Astrocyte (in vitro differentiated cells and primary cell): ENCODE data around the gene SAMD9L. TPM values are rescaled to one million over a fixed set of nuclear protein-coding genes. Genes with fewer than 3 reads are reported as not detected.
"Not testable (repeated sequence)": the region's sequence is repeated elsewhere in the genome, so short reads cannot be mapped to it uniquely, and the experiment has no call there.

ENCODE experiments used
- DNase-seq: peaks from one replicate; pipeline ENCODE4 v3.0.0-alpha.2; 2010; ENCODE audit warnings: low read depth
- FAIRE-seq: peaks from 2 replicates; lab custom pipeline; 2011; peaks lifted over from hg19 to GRCh38; lab: Jason Lieb, UNC
- H2AFZ ChIP-seq: 2 replicates; pipeline ENCODE4 v1.6.0; 2012; ENCODE audit warnings: low read depth, low read length, inconsistent platforms
- H3K27ac ChIP-seq: 2 replicates; pipeline ENCODE4 v1.5.1; 2011; ENCODE audit warnings: low read depth, low read length, inconsistent platforms
- H3K27me3 ChIP-seq: 2 replicates; pipeline ENCODE4 v1.6.0; 2011; ENCODE audit warnings: low read length, inconsistent platforms; ENCODE audit not compliant: insufficient read depth
- H3K36me3 ChIP-seq: 2 replicates; pipeline ENCODE4 v1.5.1; 2011; ENCODE audit warnings: low read length, inconsistent platforms; ENCODE audit not compliant: insufficient read depth
- H3K4me1 ChIP-seq: 2 replicates; pipeline ENCODE4 v1.5.1; 2011; ENCODE audit warnings: low read length, inconsistent platforms; ENCODE audit not compliant: insufficient read depth
- H3K4me2 ChIP-seq: 2 replicates; pipeline ENCODE4 v1.6.0; 2012; ENCODE audit warnings: low read length, inconsistent platforms
- H3K4me3 ChIP-seq: 2 replicates; pipeline ENCODE4 v1.5.1; 2011; ENCODE audit warnings: low read depth, mild to moderate bottlenecking, low read length, inconsistent platforms; ENCODE audit not compliant: insufficient read depth
- H3K79me2 ChIP-seq: 2 replicates; pipeline ENCODE4 v1.6.0; 2012; ENCODE audit warnings: mild to moderate bottlenecking, low read length, inconsistent platforms; ENCODE audit not compliant: insufficient read depth
- H3K9ac ChIP-seq: 2 replicates; pipeline ENCODE4 v1.6.0; 2012; ENCODE audit warnings: mild to moderate bottlenecking, low read length, inconsistent platforms
- H3K9me3 ChIP-seq: 2 replicates; pipeline ENCODE4 v1.5.1; 2012; ENCODE audit warnings: low read depth, mild to moderate bottlenecking, low read length, inconsistent platforms; ENCODE audit not compliant: insufficient read depth
- H4K20me1 ChIP-seq: 2 replicates; pipeline ENCODE4 v1.6.0; 2012; ENCODE audit warnings: low read length, inconsistent platforms; ENCODE audit not compliant: insufficient read depth
- H3K27ac Mint-ChIP-seq: one replicate; pipeline ENCODE4 v1.8.0; 2021; ENCODE audit warnings: mild to moderate bottlenecking, mixed read lengths; ENCODE audit not compliant: unreplicated experiment
- H3K27me3 Mint-ChIP-seq: one replicate; pipeline ENCODE4 v1.8.0; 2021; ENCODE audit warnings: low read depth, mixed read lengths; ENCODE audit not compliant: unreplicated experiment
- H3K36me3 Mint-ChIP-seq: one replicate; pipeline ENCODE4 v1.8.0; 2021; ENCODE audit warnings: low read depth, mixed read lengths; ENCODE audit not compliant: unreplicated experiment
- H3K4me1 Mint-ChIP-seq: one replicate; pipeline ENCODE4 v1.8.0; 2021; ENCODE audit warnings: low read depth, mixed read lengths; ENCODE audit not compliant: unreplicated experiment
- H3K4me3 Mint-ChIP-seq: one replicate; pipeline ENCODE4 v1.8.0; 2021; ENCODE audit warnings: mild to moderate bottlenecking, moderate library complexity, mixed read lengths; ENCODE audit not compliant: unreplicated experiment
- H3K9me3 Mint-ChIP-seq: one replicate; pipeline ENCODE4 v1.8.0; 2021; ENCODE audit warnings: mild to moderate bottlenecking, mixed read lengths; ENCODE audit not compliant: unreplicated experiment
- EZH2 ChIP-seq: IDR thresholded peaks from 2 replicates; pipeline ENCODE4 v1.6.1; 2012; ENCODE audit warnings: mild to moderate bottlenecking, low read length, inconsistent platforms; ENCODE audit not compliant: insufficient read depth
- total RNA-seq: library from RNA; stranded (reverse); gene quantifications from 2 replicates; pipeline ENCODE4 v1.2.1, GENCODE V29; 2021
- TF ChIP-seq, protein P1 (sequence below): IDR thresholded peaks from 2 replicates; pipeline ENCODE4 v1.5.1; 2011; ENCODE audit warnings: low read depth, mild to moderate bottlenecking, inconsistent platforms, low read length, moderate library complexity; ENCODE audit not compliant: insufficient read depth

The SAMD9L gene
- total RNA-seq, 1 donor from 2014 or later: 45.2 TPM

DNA sequence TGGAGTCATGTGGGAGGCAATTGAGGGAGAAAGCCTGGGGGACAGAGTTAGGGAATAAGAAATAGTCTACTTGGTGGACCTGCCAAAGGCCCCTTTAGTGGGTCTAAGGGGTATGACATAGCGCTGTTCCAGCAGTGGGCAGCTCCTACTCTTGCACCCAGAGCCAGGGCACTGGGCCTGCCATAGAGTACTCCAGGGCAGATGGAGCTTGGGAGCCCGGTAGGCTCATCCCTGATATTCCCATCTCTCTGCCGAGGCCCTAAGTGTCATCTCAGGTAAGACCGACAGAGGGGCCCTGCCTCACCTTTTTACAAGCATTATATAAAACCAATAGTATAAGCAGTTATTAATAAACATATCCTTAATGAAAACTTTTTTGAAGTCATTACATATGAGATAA, 9.6 kb downstream of the SAMD9L start:
- no peaks in the 10 kb centered on the region for H4K20me1 ChIP-seq
- H2AFZ ChIP-seq: no peak overlapping the region
- H3K79me2 ChIP-seq: no peaks in the 10 kb centered on the region
- Mint-ChIP-seq H3K4me3 (no peak overlapping the region), H3K9me3 (peaks cover 28% of the 10 kb centered on the region), H3K36me3 (peaks cover 45% of the 10 kb centered on the region), H3K27me3 (peaks cover 4% of the 10 kb centered on the region), H3K27ac (no peak overlapping the region), H3K4me1 (no peaks in the 10 kb centered on the region)
- H3K36me3 ChIP-seq: no peaks in the 10 kb centered on the region
- no peak for TF ChIP-seq EZH2
- TF ChIP-seq, protein P1, sequence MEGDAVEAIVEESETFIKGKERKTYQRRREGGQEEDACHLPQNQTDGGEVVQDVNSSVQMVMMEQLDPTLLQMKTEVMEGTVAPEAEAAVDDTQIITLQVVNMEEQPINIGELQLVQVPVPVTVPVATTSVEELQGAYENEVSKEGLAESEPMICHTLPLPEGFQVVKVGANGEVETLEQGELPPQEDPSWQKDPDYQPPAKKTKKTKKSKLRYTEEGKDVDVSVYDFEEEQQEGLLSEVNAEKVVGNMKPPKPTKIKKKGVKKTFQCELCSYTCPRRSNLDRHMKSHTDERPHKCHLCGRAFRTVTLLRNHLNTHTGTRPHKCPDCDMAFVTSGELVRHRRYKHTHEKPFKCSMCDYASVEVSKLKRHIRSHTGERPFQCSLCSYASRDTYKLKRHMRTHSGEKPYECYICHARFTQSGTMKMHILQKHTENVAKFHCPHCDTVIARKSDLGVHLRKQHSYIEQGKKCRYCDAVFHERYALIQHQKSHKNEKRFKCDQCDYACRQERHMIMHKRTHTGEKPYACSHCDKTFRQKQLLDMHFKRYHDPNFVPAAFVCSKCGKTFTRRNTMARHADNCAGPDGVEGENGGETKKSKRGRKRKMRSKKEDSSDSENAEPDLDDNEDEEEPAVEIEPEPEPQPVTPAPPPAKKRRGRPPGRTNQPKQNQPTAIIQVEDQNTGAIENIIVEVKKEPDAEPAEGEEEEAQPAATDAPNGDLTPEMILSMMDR: no peak
- H3K27me3 ChIP-seq: no peaks in the 10 kb centered on the region
- no peak overlapping the region for H3K27ac ChIP-seq
- DNase-seq (no peak), FAIRE-seq (no peak)
- H3K4me2 ChIP-seq: no peak overlapping the region
- no peaks in the 10 kb centered on the region for H3K9me3 ChIP-seq
- H3K4me1 ChIP-seq: no peaks in the 10 kb centered on the region
- H3K9ac ChIP-seq: no peak overlapping the region
- H3K4me3 ChIP-seq: no peak overlapping the region

GRCh38 chr7:93133005-93133404, 15.2 kb downstream of the SAMD9L start:
- Histone ChIP-seq H3K27ac (no peak overlapping the region), H3K4me2 (no peak overlapping the region), H3K79me2 (no peaks in the 10 kb centered on the region), H3K27me3 (no peaks in the 10 kb centered on the region), H3K4me1 (no peaks in the 10 kb centered on the region), H2AFZ (no peak overlapping the region), H3K9me3 (no peaks in the 10 kb centered on the region), H4K20me1 (no peaks in the 10 kb centered on the region), H3K36me3 (no peaks in the 10 kb centered on the region), H3K4me3 (no peak overlapping the region), H3K9ac (no peak overlapping the region)
- Mint-ChIP-seq H3K9me3 (peaks cover 28% of the 10 kb centered on the region), H3K4me3 (no peak overlapping the region), H3K27me3 (peaks cover 7% of the 10 kb centered on the region), H3K36me3 (peaks cover 51% of the 10 kb centered on the region), H3K4me1 (no peaks in the 10 kb centered on the region), H3K27ac (no peak overlapping the region)
- TF ChIP-seq EZH2: no peak
- TF ChIP-seq, protein P1: no peak
- DNase-seq (no peak), FAIRE-seq (no peak)

DNA sequence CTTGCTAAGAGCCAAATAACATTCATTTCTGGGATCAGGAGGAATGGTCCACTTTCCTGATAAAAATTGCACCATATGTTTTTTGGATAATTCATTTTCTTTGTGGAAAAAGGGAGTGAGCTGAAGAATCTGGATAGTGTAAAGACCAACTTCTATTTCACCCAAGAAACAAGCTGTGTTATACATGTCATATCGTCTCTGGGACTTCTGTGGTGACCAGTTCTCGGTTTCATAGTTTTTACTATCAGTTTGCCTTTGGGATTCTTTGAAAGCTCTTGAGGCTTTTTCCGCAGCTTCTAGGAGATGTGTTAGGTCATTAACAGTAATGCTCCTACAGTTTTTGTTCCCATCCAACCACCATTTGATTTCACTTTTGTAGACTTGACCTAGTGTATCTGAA, 16.0 kb downstream of the SAMD9L start:
- peaks cover 29% of the 10 kb centered on the region for H3K9me3 Mint-ChIP-seq
- TF ChIP-seq, protein P1: no peak
- H3K4me1 ChIP-seq: no peaks in the 10 kb centered on the region
- H3K27ac ChIP-seq: no peak overlapping the region
- peaks cover 7% of the 10 kb centered on the region for H3K27me3 Mint-ChIP-seq
- no peaks in the 10 kb centered on the region for H4K20me1 ChIP-seq
- H3K4me3 ChIP-seq: no peak overlapping the region
- no peak overlapping the region for H3K27ac Mint-ChIP-seq
- H3K36me3 ChIP-seq: no peaks in the 10 kb centered on the region
- FAIRE-seq (no peak), DNase-seq (no peak)
- peaks cover 49% of the 10 kb centered on the region for H3K36me3 Mint-ChIP-seq
- H3K9ac ChIP-seq: no peak overlapping the region
- H3K9me3 ChIP-seq: no peaks in the 10 kb centered on the region
- no peaks in the 10 kb centered on the region for H3K4me1 Mint-ChIP-seq
- H3K79me2 ChIP-seq: no peaks in the 10 kb centered on the region
- H3K27me3 ChIP-seq: no peaks in the 10 kb centered on the region
- H2AFZ ChIP-seq: no peak overlapping the region
- H3K4me2 ChIP-seq: no peak overlapping the region
- no peak overlapping the region for H3K4me3 Mint-ChIP-seq

DNA sequence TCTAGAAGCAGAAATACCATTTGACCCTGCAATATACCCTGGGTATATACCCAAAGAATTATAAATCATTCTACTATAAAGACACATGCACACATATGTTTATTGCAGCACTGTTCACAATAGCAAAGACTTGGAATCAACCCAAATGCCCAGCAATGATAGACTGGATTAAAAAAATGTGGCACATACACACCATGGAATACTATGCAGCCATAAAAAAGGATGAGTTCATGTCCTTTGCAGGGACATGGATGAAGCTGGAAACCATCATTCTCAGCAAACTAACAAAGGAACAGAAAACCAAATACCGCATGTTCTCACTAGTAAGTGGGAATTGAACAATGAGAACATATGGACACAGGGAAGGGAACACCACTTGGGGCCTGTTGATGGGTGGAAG, 21.2 kb downstream of the SAMD9L start:
- H3K4me3 ChIP-seq, H3K4me3 Mint-ChIP-seq, H3K4me1 ChIP-seq, H3K79me2 ChIP-seq, H3K36me3 Mint-ChIP-seq, H2AFZ ChIP-seq, H3K27ac ChIP-seq, H3K27ac Mint-ChIP-seq, H4K20me1 ChIP-seq, H3K9me3 ChIP-seq, H3K9ac ChIP-seq, FAIRE-seq, H3K4me1 Mint-ChIP-seq, H3K36me3 ChIP-seq, DNase-seq, H3K27me3 ChIP-seq, H3K4me2 ChIP-seq: not testable (repeated sequence)
- peaks cover 12% of the 10 kb centered on the region for H3K27me3 Mint-ChIP-seq
- peaks cover 16% of the 10 kb centered on the region for H3K9me3 Mint-ChIP-seq
